Measurements from ENCODE around the gene TRIM71. TPM values are rescaled to one million over a fixed set of nuclear protein-coding genes. Genes with fewer than 3 reads are reported as not detected.

The TRIM71 gene
- total RNA-seq, 1 experiment from 2014 or later: 0.17 TPM

DNA sequence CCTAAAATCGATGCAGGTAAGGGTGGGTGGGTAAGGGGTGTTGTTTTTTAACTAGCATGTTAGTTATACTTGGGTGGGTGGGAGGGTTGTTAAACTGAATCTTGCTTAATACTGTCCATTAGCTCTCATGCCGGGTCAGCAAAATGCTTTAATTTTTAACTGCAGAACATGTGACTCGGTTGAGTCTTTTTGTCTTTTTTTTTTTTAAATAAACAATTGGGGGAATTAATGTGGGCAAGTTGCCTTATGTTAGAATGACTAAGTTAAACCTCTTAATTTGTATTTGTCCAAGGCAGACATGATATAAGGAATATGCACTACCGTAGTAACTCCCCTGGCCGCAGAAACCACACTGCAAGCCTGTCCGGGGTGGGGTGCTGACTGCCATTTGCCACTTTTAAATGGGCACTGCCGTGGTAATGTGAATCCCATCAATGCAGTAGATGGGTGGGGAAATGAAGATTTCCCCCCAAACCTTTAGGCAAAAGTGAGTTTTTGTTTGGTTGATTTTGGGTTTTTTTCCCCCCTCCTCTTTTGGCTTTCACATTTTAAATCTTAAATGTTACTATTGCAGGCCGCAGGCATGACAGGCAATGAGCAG, 79.3 kb downstream of the TRIM71 start:
- H3K9ac ChIP-seq (ENCODE audit: low read length): no peak overlapping the region
- peaks cover 13% of the 10 kb centered on the region; the same call in 1 of the 2 replicates for H3K27me3 ChIP-seq (ENCODE audit: insufficient read depth, low read length)
- TF ChIP-seq SIN3A (IDR thresholded peaks at IDR 0.05; ENCODE audit: low read depth) (no peak), SRF (IDR thresholded peaks at IDR 0.05; ENCODE audit: low read depth) (no peak), EGR1 (IDR thresholded peaks at IDR 0.05; ENCODE audit: low read depth) (no peak), FOSL1 (IDR thresholded peaks at IDR 0.05; ENCODE audit: low read depth) (no peak), RAD21 (IDR thresholded peaks at IDR 0.05; ENCODE audit: low read depth) (no peak), POLR2AphosphoS5 (IDR thresholded peaks at IDR 0.05; ENCODE audit: low read depth, low read length) (no peak), SP1 (IDR thresholded peaks at IDR 0.05; ENCODE audit: low read depth) (no peak), ELF1 (IDR thresholded peaks at IDR 0.05; ENCODE audit: borderline replicate concordance, low read depth) (no peak)
- TF ChIP-seq, protein P1, sequence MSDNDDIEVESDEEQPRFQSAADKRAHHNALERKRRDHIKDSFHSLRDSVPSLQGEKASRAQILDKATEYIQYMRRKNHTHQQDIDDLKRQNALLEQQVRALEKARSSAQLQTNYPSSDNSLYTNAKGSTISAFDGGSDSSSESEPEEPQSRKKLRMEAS (IDR thresholded peaks at IDR 0.05): no peak
- intact Hi-C loops (cut with micrococcal nuclease): no loop called here
- POLR2A ChIA-PET: no interaction called here
- H2AFZ ChIP-seq (ENCODE audit: low read depth, low read length, poor library complexity, severe bottlenecking): no peak overlapping the region
- BruUV-seq (replicated peaks): no TSS peak
- RAD21 ChIA-PET (ENCODE audit: low non-redundant PET in 1 of 2, low total read pairs in 2 of 2, uncharacterized antibody in 2 of 2, unreplicated experiment in 2 of 2): no interaction called here
- CTCF ChIA-PET: no interaction called here
- H3K27ac ChIP-seq (ENCODE audit: low read depth, low read length): no peak overlapping the region
- H3K9me2 ChIP-seq (ENCODE audit: insufficient read depth): no peaks in the 10 kb centered on the region
- no peaks in the 10 kb centered on the region for H3K4me1 ChIP-seq (ENCODE audit: control insufficient read depth in 1 of 2, insufficient read depth in 2 of 2, low read length in 2 of 2)
- no peak overlapping the region for H3K4me2 ChIP-seq (ENCODE audit: low read length)
- no peaks in the 10 kb centered on the region for H3K9me3 ChIP-seq (ENCODE audit: control insufficient read depth in 1 of 2, insufficient read depth in 1 of 2, low read depth in 1 of 2, low read length in 2 of 2)
- no peaks in the 10 kb centered on the region for H4K20me1 ChIP-seq (ENCODE audit: insufficient read depth)
- H3K4me3 ChIP-seq (replicated peaks in 1 of 2; ENCODE audit: low read depth in 1 of 2, low read length in 2 of 2): no peak overlapping the region
- ATAC-seq (no peak), DNase-seq (ENCODE audit: low read depth, low spot score) (no peak)
- no peaks in the 10 kb centered on the region for H3K36me3 ChIP-seq (ENCODE audit: control insufficient read depth in 1 of 2, insufficient read depth in 2 of 2, low read length in 2 of 2)
- H3K79me2 ChIP-seq (ENCODE audit: insufficient read depth, low read length): no peaks in the 10 kb centered on the region

DNA sequence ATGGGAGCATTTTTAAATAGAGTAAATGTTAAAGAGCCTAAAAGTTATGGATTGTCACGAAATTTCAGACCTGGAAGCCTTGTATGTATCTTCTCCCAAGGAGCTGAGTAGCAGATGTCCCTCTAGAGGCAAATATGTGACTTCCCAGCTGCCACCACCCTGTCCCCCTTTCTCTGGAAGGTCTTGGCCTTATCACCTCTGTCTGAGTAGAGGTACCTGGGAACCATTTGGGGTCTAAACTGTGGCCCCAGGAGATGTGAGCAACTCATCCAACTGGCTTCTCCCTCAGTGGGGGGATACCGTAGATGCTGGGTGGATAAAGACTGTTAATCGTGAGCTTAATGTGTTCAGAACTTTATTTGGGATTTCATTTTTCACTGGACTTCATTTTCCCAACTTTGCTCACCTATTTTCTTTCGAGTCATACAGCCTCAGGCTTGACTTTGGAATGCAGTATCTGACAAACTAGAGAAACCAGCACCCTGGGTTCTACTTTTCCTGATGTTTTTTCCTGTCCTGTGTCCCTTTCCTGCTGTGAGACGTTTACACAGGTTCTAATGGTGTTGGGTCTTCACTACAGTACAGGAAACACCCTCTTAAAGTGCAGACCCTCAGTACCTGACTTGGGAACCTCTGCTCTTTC, 80.3 kb downstream of the TRIM71 start:
- RAD21 ChIA-PET (ENCODE audit: low non-redundant PET in 1 of 2, low total read pairs in 2 of 2, uncharacterized antibody in 2 of 2, unreplicated experiment in 2 of 2): no interaction called here
- H3K79me2 ChIP-seq (ENCODE audit: insufficient read depth, low read length): no peaks in the 10 kb centered on the region
- H3K9me3 ChIP-seq (ENCODE audit: control insufficient read depth in 1 of 2, insufficient read depth in 1 of 2, low read depth in 1 of 2, low read length in 2 of 2): no peaks in the 10 kb centered on the region
- H3K36me3 ChIP-seq (ENCODE audit: control insufficient read depth in 1 of 2, insufficient read depth in 2 of 2, low read length in 2 of 2): no peaks in the 10 kb centered on the region
- no peaks in the 10 kb centered on the region for H3K4me1 ChIP-seq (ENCODE audit: control insufficient read depth in 1 of 2, insufficient read depth in 2 of 2, low read length in 2 of 2)
- intact Hi-C loops (cut with micrococcal nuclease): no loop called here
- no peak overlapping the region for H3K9ac ChIP-seq (ENCODE audit: low read length)
- ATAC-seq (peak; percentile 61), DNase-seq (ENCODE audit: low read depth, low spot score) (no peak)
- H3K9me2 ChIP-seq (ENCODE audit: insufficient read depth): no peaks in the 10 kb centered on the region
- POLR2A ChIA-PET: no interaction called here
- no peak overlapping the region for H3K4me3 ChIP-seq (replicated peaks in 1 of 2; ENCODE audit: low read depth in 1 of 2, low read length in 2 of 2)
- no peak overlapping the region for H3K27ac ChIP-seq (ENCODE audit: low read depth, low read length)
- no peak overlapping the region for H2AFZ ChIP-seq (ENCODE audit: low read depth, low read length, poor library complexity, severe bottlenecking)
- peaks cover 8% of the 10 kb centered on the region; the same call in 1 of the 2 replicates for H3K27me3 ChIP-seq (ENCODE audit: insufficient read depth, low read length)
- BruUV-seq (replicated peaks): no TSS peak
- no peaks in the 10 kb centered on the region for H4K20me1 ChIP-seq (ENCODE audit: insufficient read depth)
- CTCF ChIA-PET: interaction anchor here (1.0 kb wide), 1 partner anchor 11 kb away, joined by 3 read pairs; no protein-coding TSS in a partner anchor
- TF ChIP-seq, protein P2, sequence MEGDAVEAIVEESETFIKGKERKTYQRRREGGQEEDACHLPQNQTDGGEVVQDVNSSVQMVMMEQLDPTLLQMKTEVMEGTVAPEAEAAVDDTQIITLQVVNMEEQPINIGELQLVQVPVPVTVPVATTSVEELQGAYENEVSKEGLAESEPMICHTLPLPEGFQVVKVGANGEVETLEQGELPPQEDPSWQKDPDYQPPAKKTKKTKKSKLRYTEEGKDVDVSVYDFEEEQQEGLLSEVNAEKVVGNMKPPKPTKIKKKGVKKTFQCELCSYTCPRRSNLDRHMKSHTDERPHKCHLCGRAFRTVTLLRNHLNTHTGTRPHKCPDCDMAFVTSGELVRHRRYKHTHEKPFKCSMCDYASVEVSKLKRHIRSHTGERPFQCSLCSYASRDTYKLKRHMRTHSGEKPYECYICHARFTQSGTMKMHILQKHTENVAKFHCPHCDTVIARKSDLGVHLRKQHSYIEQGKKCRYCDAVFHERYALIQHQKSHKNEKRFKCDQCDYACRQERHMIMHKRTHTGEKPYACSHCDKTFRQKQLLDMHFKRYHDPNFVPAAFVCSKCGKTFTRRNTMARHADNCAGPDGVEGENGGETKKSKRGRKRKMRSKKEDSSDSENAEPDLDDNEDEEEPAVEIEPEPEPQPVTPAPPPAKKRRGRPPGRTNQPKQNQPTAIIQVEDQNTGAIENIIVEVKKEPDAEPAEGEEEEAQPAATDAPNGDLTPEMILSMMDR (IDR thresholded peaks at IDR 0.05 in 2 of 3, conservative IDR thresholded peaks at IDR 0.05 in 1 of 3; ENCODE audit: borderline replicate concordance in 1 of 3, insufficient read depth in 1 of 3, low read depth in 2 of 3, low read length in 2 of 3): peak in 2 of 3 experiments; percentile 42 to 50; a peak in 4 of 6 replicates
- TF ChIP-seq EZH2phosphoT487 (IDR thresholded peaks at IDR 0.05; ENCODE audit: borderline replicate concordance) (no peak), EGR1 (IDR thresholded peaks at IDR 0.05; ENCODE audit: low read depth) (no peak)
- no peak overlapping the region for H3K4me2 ChIP-seq (ENCODE audit: low read length)

Data from HCT116 (cell line).